HepG2 (cell line): ENCODE measurements around the gene ACAN. TPM values are rescaled to one million over a fixed set of nuclear protein-coding genes. Genes with fewer than 3 reads are reported as not detected.

Experiments used
- ATAC-seq: fragments of 200-7000 bp; cut with Tn5 transposase; 3 replicates; pipeline ENCODE4 v1.9.1; 2020; ENCODE audit warnings: mild to moderate bottlenecking, moderate library complexity
- BruUV-seq: library from RNA; stranded (reverse); fragments of 400-500 nt; replicated peaks from 2 replicates; lab custom pipeline; 2021; lab: Mats Ljungman, UMichigan
- CTCF ChIA-PET: fragments of 300-600 bp; formaldehyde crosslinking; extraction: SDS; loops from one replicate; lab custom pipeline; 2021; ENCODE audit warnings: low total read pairs, inconsistent platforms, low intra/inter-chr PET ratio; lab: Yijun Ruan, JAX
- POLR2A ChIA-PET: fragments of 350-600 bp; sonication (Branson Sonifier 250); formaldehyde crosslinking; loops from one replicate; lab custom pipeline; 2020; ENCODE audit warnings: antibody characterized with exemption, inconsistent platforms; lab: Yijun Ruan, JAX
- DNase-seq: peaks from one replicate; pipeline ENCODE4 v3.0.0-alpha.2; 2015; ENCODE audit warnings: low spot score
- FAIRE-seq: peaks from 3 replicates; lab custom pipeline; 2011; peaks lifted over from hg19 to GRCh38; lab: Jason Lieb, UNC
- H2AFZ ChIP-seq: one replicate; pipeline ENCODE4 v1.6.1; 2011; ENCODE audit warnings: low read length, inconsistent platforms
- H3K27ac ChIP-seq: fragments of 300-600 bp; 3 replicates; pipeline ENCODE4 v1.8.0; 2011; ENCODE audit warnings: mixed run types, mild to moderate bottlenecking, mixed read lengths, low read length, inconsistent platforms; ENCODE audit not compliant: insufficient read depth; ENCODE audit errors: extremely low read length
- H3K27me3 ChIP-seq, 2 experiments: fragments of 200-600 bp in 1 of 2; 2 replicates in 1 of 2; 3 replicates in 1 of 2; pipeline versions ENCODE4 v1.6.0 to v1.8.0; 2011; ENCODE audit warnings: low read length in 2 of 2, mild to moderate bottlenecking in 2 of 2, moderate library complexity in 2 of 2, inconsistent platforms in 1 of 2; ENCODE audit not compliant: insufficient read depth in 2 of 2, control insufficient read depth in 1 of 2
- H3K36me3 ChIP-seq, 2 experiments: fragments of 200-600 bp in 1 of 2; replicated peaks in 1 of 2; 2 replicates in 1 of 2; 3 replicates in 1 of 2; pipeline versions ENCODE4 v1.5.1 to v1.8.0; 2011; ENCODE audit warnings: low read length in 2 of 2, inconsistent platforms in 1 of 2; ENCODE audit not compliant: insufficient read depth in 2 of 2, control insufficient read depth in 1 of 2
- H3K4me1 ChIP-seq: 2 replicates; pipeline ENCODE4 v1.5.1; 2012; ENCODE audit warnings: low read length, inconsistent platforms; ENCODE audit not compliant: insufficient read depth
- H3K4me2 ChIP-seq: 2 replicates; pipeline ENCODE4 v1.6.0; 2011; ENCODE audit warnings: low read depth, low read length, inconsistent platforms
- H3K4me3 ChIP-seq, 3 experiments: fragments of 200-600 bp in 1 of 3; sonication (generic), shearing (Covaris generic) in 1 of 3; replicated peaks in 1 of 3; 2 replicates each; pipeline ENCODE4 v1.5.1; 2011 to 2016; ENCODE audit warnings: low read length in 3 of 3, inconsistent platforms in 2 of 3, low read depth in 2 of 3, mild to moderate bottlenecking in 2 of 3, control low read depth in 1 of 3, mixed read lengths in 1 of 3; ENCODE audit not compliant: insufficient read depth in 1 of 3
- H3K79me2 ChIP-seq: one replicate; pipeline ENCODE4 v1.6.1; 2011; ENCODE audit warnings: low read length, inconsistent platforms; ENCODE audit not compliant: insufficient read depth
- H3K9ac ChIP-seq: 2 replicates; pipeline ENCODE4 v1.6.0; 2011; ENCODE audit warnings: mild to moderate bottlenecking, low read depth, low read length, inconsistent platforms; ENCODE audit not compliant: insufficient read depth
- H3K9me3 ChIP-seq: 2 replicates; pipeline ENCODE4 v1.5.1; 2012; ENCODE audit warnings: mild to moderate bottlenecking, low read length
- H4K20me1 ChIP-seq: 2 replicates; pipeline ENCODE4 v1.6.0; 2011; ENCODE audit warnings: inconsistent platforms, mild to moderate bottlenecking, low read length, moderate library complexity; ENCODE audit not compliant: insufficient read depth
- HDAC2 ChIP-seq: sonication (generic); formaldehyde crosslinking; IDR thresholded peaks from 2 replicates; pipeline ENCODE4 v1.4.0; 2020; ENCODE audit warnings: missing genetic modification reagents
- IKZF1 ChIP-seq: fragments of 450-650 bp; IDR thresholded peaks from 2 replicates; pipeline ENCODE4 v1.7.1; 2016
- ISX ChIP-seq: sonication (generic); formaldehyde crosslinking; conservative IDR thresholded peaks from 2 replicates; pipeline ENCODE4 v1.5.0; 2020; ENCODE audit warnings: missing genetic modification reagents
- MEIS1 ChIP-seq: sonication (generic); formaldehyde crosslinking; IDR thresholded peaks from 2 replicates; pipeline ENCODE4 v1.9.0; 2021; ENCODE audit warnings: mild to moderate bottlenecking, missing genetic modification reagents, moderate library complexity, borderline replicate concordance
- MZF1 ChIP-seq: sonication (generic); formaldehyde crosslinking; IDR thresholded peaks from 2 replicates; pipeline ENCODE4 v1.8.1; 2023; ENCODE audit warnings: mild to moderate bottlenecking, missing genetic modification reagents, borderline replicate concordance
- NAIF1 ChIP-seq: sonication (generic); formaldehyde crosslinking; IDR thresholded peaks from 2 replicates; pipeline ENCODE4 v1.5.0; 2020; ENCODE audit warnings: mild to moderate bottlenecking, missing genetic modification reagents, borderline replicate concordance
- NCOR1 ChIP-seq: fragments of 200-600 bp; sonication (generic); IDR thresholded peaks from 2 replicates; pipeline ENCODE4 v1.7.0; 2017; ENCODE audit warnings: antibody characterized with exemption, low read length, borderline replicate concordance
- PITX1 ChIP-seq: sonication (generic); formaldehyde crosslinking; IDR thresholded peaks from 2 replicates; pipeline ENCODE4 v1.5.1; 2020; ENCODE audit warnings: mild to moderate bottlenecking, missing genetic modification reagents
- SALL2 ChIP-seq: sonication (generic); formaldehyde crosslinking; IDR thresholded peaks from 2 replicates; pipeline ENCODE4 v1.8.1; 2023; ENCODE audit warnings: mild to moderate bottlenecking, missing genetic modification reagents, inconsistent platforms
- SMC3 ChIP-seq: IDR thresholded peaks from 2 replicates; pipeline ENCODE4 v1.6.1; 2011; ENCODE audit warnings: low read length, improper control_type of control experiment
- SNAPC2 ChIP-seq: sonication (generic); formaldehyde crosslinking; IDR thresholded peaks from 2 replicates; pipeline ENCODE4 v1.8.1; 2022; ENCODE audit warnings: mild to moderate bottlenecking, missing genetic modification reagents
- ZBTB8A ChIP-seq: sonication (generic); formaldehyde crosslinking; IDR thresholded peaks from 2 replicates; pipeline ENCODE4 v1.4.0; 2020; ENCODE audit warnings: mild to moderate bottlenecking, low read depth, missing genetic modification reagents, borderline replicate concordance
- ZNF496 ChIP-seq: sonication (generic); formaldehyde crosslinking; IDR thresholded peaks from 2 replicates; pipeline ENCODE4 v1.8.1; 2023; ENCODE audit warnings: mild to moderate bottlenecking, moderate library complexity, missing genetic modification reagents; ENCODE audit not compliant: insufficient replicate concordance
- ZNF614 ChIP-seq: IDR thresholded peaks from 2 replicates; pipeline ENCODE4 v1.6.1; 2018; ENCODE audit warnings: missing biosample characterization, missing genetic modification reagents, inconsistent platforms, borderline replicate concordance
- WGBS: methylation state at CpG from one replicate; pipeline ENCODE4 v1.1.6; 2017; ENCODE audit warnings: low lambda C conversion rate; 5-methylcytosine and 5-hydroxymethylcytosine counted together
- in situ Hi-C: cut with HindIII; loops from 2 replicates; pipeline ENCODE4 v1.10.0; 2017; ENCODE audit warnings: low pct_unique_long_range_greater_than_20kb; ENCODE audit not compliant: extremely low pct_ligation_motif_present
- intact Hi-C: fragments of 100-400 bp; cut with micrococcal nuclease; formaldehyde crosslinking; loops from one replicate; pipeline ENCODE4 v1.10.0; 2022; ENCODE audit not compliant: unreplicated experiment
- polyA plus RNA-seq, 8 experiments: library from polyadenylated mRNA; depleted of rRNA in 3 of 8; stranded (reverse) in 7 of 8; unstranded in 1 of 8; fragments of >200 nt; fragmentation: Illumina TruSeq in 4 of 8; extraction: Trizol in 4 of 8; gene quantifications; 2 replicates each; pipeline versions ENCODE4 v1.2.1 to v1.2.3, GENCODE V29; 2011 to 2016; ENCODE audit warnings: low read depth in 4 of 8, missing spikeins in 1 of 8, mixed read lengths in 1 of 8; ENCODE audit not compliant: insufficient read depth in 1 of 8
- total RNA-seq, 5 experiments: library from RNA; depleted of rRNA; stranded (reverse); fragments of >200 nt; fragmentation: Illumina TruSeq; extraction: Trizol; gene quantifications; 2 replicates each; pipeline ENCODE4 v1.2.3, GENCODE V29; 2016; ENCODE audit warnings: low read depth in 1 of 5
- TF ChIP-seq, protein P1 (sequence below): sonication (generic); formaldehyde crosslinking; IDR thresholded peaks from 2 replicates; pipeline ENCODE4 v1.5.0; 2020; ENCODE audit warnings: mild to moderate bottlenecking, missing genetic modification reagents, moderate library complexity
- TF ChIP-seq, protein P2 (sequence below): sonication (generic); formaldehyde crosslinking; IDR thresholded peaks from 2 replicates; pipeline ENCODE4 v1.4.0; 2020; ENCODE audit warnings: missing genetic modification reagents
- TF ChIP-seq, protein P3 (sequence below): sonication (generic); formaldehyde crosslinking; IDR thresholded peaks from 2 replicates; pipeline ENCODE4 v1.4.0; 2020; ENCODE audit warnings: mild to moderate bottlenecking, missing genetic modification reagents
- TF ChIP-seq, protein P4 (sequence below): sonication (generic); formaldehyde crosslinking; IDR thresholded peaks from 2 replicates; pipeline ENCODE4 v1.8.1; 2023; ENCODE audit warnings: mild to moderate bottlenecking, moderate library complexity, missing genetic modification reagents

ACAN gene
- total and polyA plus RNA-seq, 2 of the 13 experiments (the other 11 are each of a cell fraction or from before 2014, with no cell fraction given), result not detected

DNA sequence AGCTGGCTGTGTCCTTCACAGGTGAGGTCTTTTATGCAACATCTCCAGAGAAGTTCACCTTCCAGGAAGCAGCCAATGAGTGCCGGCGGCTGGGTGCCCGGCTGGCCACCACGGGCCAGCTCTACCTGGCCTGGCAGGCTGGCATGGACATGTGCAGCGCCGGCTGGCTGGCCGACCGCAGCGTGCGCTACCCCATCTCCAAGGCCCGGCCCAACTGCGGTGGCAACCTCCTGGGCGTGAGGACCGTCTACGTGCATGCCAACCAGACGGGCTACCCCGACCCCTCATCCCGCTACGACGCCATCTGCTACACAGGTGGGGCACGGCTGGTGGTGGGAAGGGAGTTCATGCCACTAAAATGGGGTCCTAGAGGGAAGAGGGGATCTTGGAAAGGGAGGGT lies 40.1 kb downstream of the ACAN start:
- intact Hi-C loops (no loop called here), in situ Hi-C loops (no loop called here)
- 40% methylated on average over 16 of the region's 21 CpGs for WGBS
- H3K27ac ChIP-seq, result no peak overlapping the region
- no peak overlapping the region for H3K4me3 ChIP-seq
- no peak overlapping the region for H3K9ac ChIP-seq
- BruUV-seq, result no TSS peak
- no peak overlapping the region for H2AFZ ChIP-seq
- H4K20me1 ChIP-seq, result no peaks in the 10 kb centered on the region
- no peaks in the 10 kb centered on the region for H3K9me3 ChIP-seq
- H3K27me3 ChIP-seq, result peaks cover 1 to 25% of the 10 kb centered on the region in 2 experiments; a peak in 3 of 5 replicates
- H3K36me3 ChIP-seq, result no peaks in the 10 kb centered on the region
- no peaks in the 10 kb centered on the region for H3K79me2 ChIP-seq
- ATAC-seq (no peak), DNase-seq (no peak), FAIRE-seq (no peak)
- ChIA-PET POLR2A (no interaction called here), CTCF (no interaction called here)
- TF ChIP-seq SALL2 (CRISPR knock-in tag), result no peak
- TF ChIP-seq SMC3, result no peak
- TF ChIP-seq PITX1 (CRISPR knock-in tag), result no peak
- TF ChIP-seq ZNF496 (CRISPR knock-in tag), result no peak
- no peak for TF ChIP-seq MZF1 (CRISPR knock-in tag)
- TF ChIP-seq, protein P1, sequence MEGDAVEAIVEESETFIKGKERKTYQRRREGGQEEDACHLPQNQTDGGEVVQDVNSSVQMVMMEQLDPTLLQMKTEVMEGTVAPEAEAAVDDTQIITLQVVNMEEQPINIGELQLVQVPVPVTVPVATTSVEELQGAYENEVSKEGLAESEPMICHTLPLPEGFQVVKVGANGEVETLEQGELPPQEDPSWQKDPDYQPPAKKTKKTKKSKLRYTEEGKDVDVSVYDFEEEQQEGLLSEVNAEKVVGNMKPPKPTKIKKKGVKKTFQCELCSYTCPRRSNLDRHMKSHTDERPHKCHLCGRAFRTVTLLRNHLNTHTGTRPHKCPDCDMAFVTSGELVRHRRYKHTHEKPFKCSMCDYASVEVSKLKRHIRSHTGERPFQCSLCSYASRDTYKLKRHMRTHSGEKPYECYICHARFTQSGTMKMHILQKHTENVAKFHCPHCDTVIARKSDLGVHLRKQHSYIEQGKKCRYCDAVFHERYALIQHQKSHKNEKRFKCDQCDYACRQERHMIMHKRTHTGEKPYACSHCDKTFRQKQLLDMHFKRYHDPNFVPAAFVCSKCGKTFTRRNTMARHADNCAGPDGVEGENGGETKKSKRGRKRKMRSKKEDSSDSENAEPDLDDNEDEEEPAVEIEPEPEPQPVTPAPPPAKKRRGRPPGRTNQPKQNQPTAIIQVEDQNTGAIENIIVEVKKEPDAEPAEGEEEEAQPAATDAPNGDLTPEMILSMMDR (CRISPR knock-in tag), result no peak
- no peak for TF ChIP-seq ZNF614 (CRISPR knock-in tag)
- TF ChIP-seq, protein P2, sequence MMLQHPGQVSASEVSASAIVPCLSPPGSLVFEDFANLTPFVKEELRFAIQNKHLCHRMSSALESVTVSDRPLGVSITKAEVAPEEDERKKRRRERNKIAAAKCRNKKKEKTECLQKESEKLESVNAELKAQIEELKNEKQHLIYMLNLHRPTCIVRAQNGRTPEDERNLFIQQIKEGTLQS, result no peak
- TF ChIP-seq SNAPC2 (CRISPR knock-in tag), result no peak
- TF ChIP-seq, protein P3, sequence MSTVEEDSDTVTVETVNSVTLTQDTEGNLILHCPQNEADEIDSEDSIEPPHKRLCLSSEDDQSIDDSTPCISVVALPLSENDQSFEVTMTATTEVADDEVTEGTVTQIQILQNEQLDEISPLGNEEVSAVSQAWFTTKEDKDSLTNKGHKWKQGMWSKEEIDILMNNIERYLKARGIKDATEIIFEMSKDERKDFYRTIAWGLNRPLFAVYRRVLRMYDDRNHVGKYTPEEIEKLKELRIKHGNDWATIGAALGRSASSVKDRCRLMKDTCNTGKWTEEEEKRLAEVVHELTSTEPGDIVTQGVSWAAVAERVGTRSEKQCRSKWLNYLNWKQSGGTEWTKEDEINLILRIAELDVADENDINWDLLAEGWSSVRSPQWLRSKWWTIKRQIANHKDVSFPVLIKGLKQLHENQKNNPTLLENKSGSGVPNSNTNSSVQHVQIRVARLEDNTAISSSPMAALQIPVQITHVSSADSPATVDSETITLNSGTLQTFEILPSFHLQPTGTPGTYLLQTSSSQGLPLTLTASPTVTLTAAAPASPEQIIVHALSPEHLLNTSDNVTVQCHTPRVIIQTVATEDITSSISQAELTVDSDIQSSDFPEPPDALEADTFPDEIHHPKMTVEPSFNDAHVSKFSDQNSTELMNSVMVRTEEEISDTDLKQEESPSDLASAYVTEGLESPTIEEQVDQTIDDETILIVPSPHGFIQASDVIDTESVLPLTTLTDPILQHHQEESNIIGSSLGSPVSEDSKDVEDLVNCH, result no peak
- no peak for TF ChIP-seq IKZF1
- TF ChIP-seq ZBTB8A (CRISPR knock-in tag), result no peak
- TF ChIP-seq MEIS1 (CRISPR knock-in tag), result no peak
- no peak for TF ChIP-seq HDAC2 (CRISPR knock-in tag)
- TF ChIP-seq NAIF1 (CRISPR knock-in tag), result no peak
- TF ChIP-seq ISX (CRISPR knock-in tag), result no peak
- TF ChIP-seq, protein P4, sequence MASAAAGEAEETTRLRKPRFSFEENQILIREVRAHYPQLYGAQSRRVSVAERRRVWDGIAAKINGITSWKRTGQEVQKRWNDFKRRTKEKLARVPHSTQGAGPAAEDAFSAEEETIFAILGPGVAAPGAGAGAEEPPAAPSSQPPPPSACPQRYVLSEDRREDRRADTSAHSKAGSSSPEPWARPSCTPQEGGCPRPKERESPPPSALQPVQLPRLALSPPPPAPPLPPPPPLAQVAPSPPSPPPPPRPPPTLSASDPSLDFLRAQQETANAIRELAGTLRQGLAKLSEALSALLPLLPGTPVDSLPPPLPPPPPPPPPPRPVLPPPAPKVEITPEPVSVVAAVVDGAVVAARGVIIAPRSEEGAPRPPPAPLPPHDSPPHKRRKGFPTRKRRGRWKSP, result no peak
- no peak for TF ChIP-seq NCOR1
- no peak overlapping the region for H3K4me2 ChIP-seq
- H3K4me1 ChIP-seq, result no peaks in the 10 kb centered on the region
